ENCODE results near the gene MRPL46.

Gene MRPL46

GRCh38 chr15:88467935-88468528, 844 bp upstream of the MRPL46 start:
- TF ChIP-seq CEBPB (IDR thresholded peaks at IDR 0.05), result no peak
- no peak for TF ChIP-seq TEAD4 (IDR thresholded peaks at IDR 0.05)
- TF ChIP-seq FOXM1 (IDR thresholded peaks at IDR 0.05; ENCODE audit: borderline replicate concordance, low read depth), result no peak
- no peak for TF ChIP-seq REST (IDR thresholded peaks at IDR 0.05; ENCODE audit: low read depth)
- TF ChIP-seq CREB1 (IDR thresholded peaks at IDR 0.05; ENCODE audit: low read depth), result no peak
- no peak for TF ChIP-seq YY1 (IDR thresholded peaks at IDR 0.05; ENCODE audit: low read depth)
- TF ChIP-seq NFIC (IDR thresholded peaks at IDR 0.05), result no peak
- no peak for TF ChIP-seq TCF12 (IDR thresholded peaks at IDR 0.05; ENCODE audit: low read depth)
- no peak for TF ChIP-seq ZBTB7A (IDR thresholded peaks at IDR 0.05; ENCODE audit: low read depth)
- no peak for TF ChIP-seq EGR1 (IDR thresholded peaks at IDR 0.05)

DNA sequence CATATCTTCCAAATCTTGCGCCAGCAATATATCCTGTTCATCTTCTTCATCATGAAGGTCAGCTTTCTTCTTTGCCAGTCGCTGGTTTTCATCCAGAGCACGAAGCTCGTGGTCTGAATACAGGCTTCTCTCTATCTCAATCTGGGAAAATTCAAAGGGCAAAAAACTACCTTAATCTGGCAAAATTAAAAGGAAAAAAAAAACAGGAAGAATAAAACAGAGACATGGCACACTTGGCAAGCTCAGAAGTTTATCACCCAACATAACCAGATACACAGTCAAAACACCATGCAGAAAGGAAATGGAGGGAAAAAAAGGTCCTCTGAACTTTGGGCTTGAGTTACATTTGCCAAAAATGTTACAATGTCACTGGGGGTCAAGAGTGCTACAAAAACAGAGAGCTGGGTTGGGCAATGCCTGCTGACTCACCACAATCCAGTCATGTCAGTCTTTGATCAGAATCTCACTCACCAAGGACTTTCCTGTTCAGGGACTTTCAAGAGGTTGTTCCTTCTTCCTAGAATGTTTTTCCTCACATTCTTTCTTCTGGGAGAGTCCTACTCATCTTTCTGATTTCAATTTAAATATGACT, 1.5 kb downstream of the MRPL46 start:
- no peak for TF ChIP-seq RAD21 (IDR thresholded peaks at IDR 0.05; ENCODE audit: low read depth)
- TF ChIP-seq NFIC (IDR thresholded peaks at IDR 0.05), result no peak
- no peak for TF ChIP-seq CEBPB (IDR thresholded peaks at IDR 0.05)
- TF ChIP-seq TEAD4 (IDR thresholded peaks at IDR 0.05), result no peak
- no peak for TF ChIP-seq TCF12 (IDR thresholded peaks at IDR 0.05; ENCODE audit: low read depth)
- TF ChIP-seq YY1 (IDR thresholded peaks at IDR 0.05; ENCODE audit: low read depth), result no peak
- no peak for TF ChIP-seq FOXM1 (IDR thresholded peaks at IDR 0.05; ENCODE audit: borderline replicate concordance, low read depth)

GRCh38 chr15:88463870-88464532, 3.2 kb downstream of the MRPL46 start:
- no peak for TF ChIP-seq TCF12 (IDR thresholded peaks at IDR 0.05; ENCODE audit: low read depth)
- no peak for TF ChIP-seq FOXM1 (IDR thresholded peaks at IDR 0.05; ENCODE audit: borderline replicate concordance, low read depth)
- no peak for TF ChIP-seq ZBTB7A (IDR thresholded peaks at IDR 0.05; ENCODE audit: low read depth)
- TF ChIP-seq REST (IDR thresholded peaks at IDR 0.05; ENCODE audit: low read depth), result no peak
- no peak for TF ChIP-seq TEAD4 (IDR thresholded peaks at IDR 0.05)
- TF ChIP-seq, protein P1, sequence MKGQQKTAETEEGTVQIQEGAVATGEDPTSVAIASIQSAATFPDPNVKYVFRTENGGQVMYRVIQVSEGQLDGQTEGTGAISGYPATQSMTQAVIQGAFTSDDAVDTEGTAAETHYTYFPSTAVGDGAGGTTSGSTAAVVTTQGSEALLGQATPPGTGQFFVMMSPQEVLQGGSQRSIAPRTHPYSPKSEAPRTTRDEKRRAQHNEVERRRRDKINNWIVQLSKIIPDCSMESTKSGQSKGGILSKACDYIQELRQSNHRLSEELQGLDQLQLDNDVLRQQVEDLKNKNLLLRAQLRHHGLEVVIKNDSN (IDR thresholded peaks at IDR 0.05), result no peak
- no peak for TF ChIP-seq TAF1 (IDR thresholded peaks at IDR 0.05; ENCODE audit: low read depth)
- TF ChIP-seq EP300 (IDR thresholded peaks at IDR 0.05; ENCODE audit: borderline replicate concordance), result no peak
- no peak for TF ChIP-seq YY1 (IDR thresholded peaks at IDR 0.05; ENCODE audit: low read depth)
- no peak for TF ChIP-seq CREB1 (IDR thresholded peaks at IDR 0.05; ENCODE audit: low read depth)
- TF ChIP-seq, protein P2, sequence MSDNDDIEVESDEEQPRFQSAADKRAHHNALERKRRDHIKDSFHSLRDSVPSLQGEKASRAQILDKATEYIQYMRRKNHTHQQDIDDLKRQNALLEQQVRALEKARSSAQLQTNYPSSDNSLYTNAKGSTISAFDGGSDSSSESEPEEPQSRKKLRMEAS (IDR thresholded peaks at IDR 0.05), result no peak
- no peak for TF ChIP-seq RAD21 (IDR thresholded peaks at IDR 0.05; ENCODE audit: low read depth)
- TF ChIP-seq EGR1 (IDR thresholded peaks at IDR 0.05), result no peak
- no peak for TF ChIP-seq NFIC (IDR thresholded peaks at IDR 0.05)
- TF ChIP-seq CEBPB (IDR thresholded peaks at IDR 0.05), result no peak

GRCh38 chr15:88456733-88457132, 10.5 kb downstream of the MRPL46 start:
- TF ChIP-seq TCF12 (IDR thresholded peaks at IDR 0.05; ENCODE audit: low read depth) (no peak), TAF1 (IDR thresholded peaks at IDR 0.05; ENCODE audit: low read depth) (no peak), NFIC (IDR thresholded peaks at IDR 0.05) (no peak), RAD21 (IDR thresholded peaks at IDR 0.05; ENCODE audit: low read depth) (no peak), CEBPB (IDR thresholded peaks at IDR 0.05) (no peak), CREB1 (IDR thresholded peaks at IDR 0.05; ENCODE audit: low read depth) (no peak), EP300 (IDR thresholded peaks at IDR 0.05; ENCODE audit: borderline replicate concordance) (no peak), TEAD4 (IDR thresholded peaks at IDR 0.05) (no peak), FOXM1 (IDR thresholded peaks at IDR 0.05; ENCODE audit: borderline replicate concordance, low read depth) (no peak), ZBTB7A (IDR thresholded peaks at IDR 0.05; ENCODE audit: low read depth) (no peak), REST (IDR thresholded peaks at IDR 0.05; ENCODE audit: low read depth) (no peak), YY1 (IDR thresholded peaks at IDR 0.05; ENCODE audit: low read depth) (no peak), EGR1 (IDR thresholded peaks at IDR 0.05) (no peak)
- TF ChIP-seq, protein P2 (IDR thresholded peaks at IDR 0.05), result no peak
- TF ChIP-seq, protein P1 (IDR thresholded peaks at IDR 0.05), result no peak

Measured in Ishikawa (cell line).